Liver (tissue), 9 donors: ENCODE measurements around the gene MICU1. TPM values are rescaled to one million over a fixed set of nuclear protein-coding genes. Genes with fewer than 3 reads are reported as not detected.
A peak's percentile ranks its signal among the peaks of the same experiment; 100 is the strongest.

ENCODE experiments used
- DNase-seq: peaks from one replicate; pipeline ENCODE4 v3.0.0-alpha.2; 2017; ENCODE audit warnings: low spot score
- H3K27ac ChIP-seq, 2 donors: one replicate each; pipeline ENCODE4 v1.7.0; 2013; ENCODE audit warnings: inconsistent platforms in 2 of 2, low read length in 2 of 2, control low read depth in 1 of 2, low read depth in 1 of 2, mild to moderate bottlenecking in 1 of 2
- H3K27me3 ChIP-seq, 4 donors: one replicate each; pipeline versions ENCODE4 v1.6.1 to v1.7.0; 2013; ENCODE audit warnings: low read length in 3 of 4, inconsistent platforms in 1 of 4, mild to moderate bottlenecking in 1 of 4, moderate library complexity in 1 of 4; ENCODE audit not compliant: control insufficient read depth in 4 of 4, insufficient read depth in 4 of 4
- H3K36me3 ChIP-seq, 4 donors: one replicate each; pipeline versions ENCODE4 v1.6.1 to v1.7.0; 2013; ENCODE audit warnings: low read length in 3 of 4, mild to moderate bottlenecking in 3 of 4, low read depth in 1 of 4, moderate library complexity in 1 of 4; ENCODE audit not compliant: control insufficient read depth in 4 of 4, insufficient read depth in 3 of 4
- H3K4me1 ChIP-seq, 4 donors: one replicate each; pipeline versions ENCODE4 v1.6.1 to v1.7.0; 2013; ENCODE audit warnings: low read length in 3 of 4, mild to moderate bottlenecking in 3 of 4, moderate library complexity in 1 of 4; ENCODE audit not compliant: control insufficient read depth in 4 of 4, insufficient read depth in 4 of 4
- H3K4me3 ChIP-seq, 3 donors: one replicate each; pipeline versions ENCODE4 v1.6.1 to v1.7.0; 2013; ENCODE audit warnings: low read length in 3 of 3, control low read depth in 1 of 3, low read depth in 1 of 3, mild to moderate bottlenecking in 1 of 3
- H3K9ac ChIP-seq, 2 donors: one replicate each; pipeline ENCODE4 v1.7.0; 2013; ENCODE audit warnings: low read length in 2 of 2, mild to moderate bottlenecking in 2 of 2, moderate library complexity in 2 of 2, control low read depth in 1 of 2, low read depth in 1 of 2
- H3K9me3 ChIP-seq, 4 donors: one replicate each; pipeline versions ENCODE4 v1.6.1 to v1.7.0; 2013; ENCODE audit warnings: low read length in 3 of 4; ENCODE audit not compliant: control insufficient read depth in 4 of 4
- CTCF ChIP-seq: fragments of 150-350 bp; IDR thresholded peaks from 2 replicates; pipeline ENCODE4 v1.5.1; 2017; ENCODE audit warnings: improper control_type of control experiment, low read depth, low read length; ENCODE audit not compliant: missing input control
- FOXA1 ChIP-seq: IDR thresholded peaks from 2 replicates; pipeline ENCODE4 v1.6.1; 2016; ENCODE audit warnings: antibody characterized with exemption
- FOXA2 ChIP-seq: IDR thresholded peaks from 2 replicates; pipeline ENCODE4 v1.6.1; 2016; ENCODE audit warnings: antibody characterized with exemption
- GABPA ChIP-seq, 2 donors: IDR thresholded peaks in 1 of 2; conservative IDR thresholded peaks in 1 of 2; 2 replicates each; pipeline ENCODE4 v1.6.1; 2016; ENCODE audit warnings: antibody characterized with exemption in 2 of 2, mild to moderate bottlenecking in 1 of 2, moderate library complexity in 1 of 2
- HNF4A ChIP-seq, 2 donors: conservative IDR thresholded peaks; 2 replicates each; pipeline ENCODE4 v1.6.1; 2016; ENCODE audit warnings: antibody characterized with exemption in 2 of 2, mild to moderate bottlenecking in 2 of 2
- HNF4G ChIP-seq: IDR thresholded peaks from 2 replicates; pipeline ENCODE4 v1.6.1; 2016; ENCODE audit warnings: antibody characterized with exemption
- JUND ChIP-seq, 2 donors: IDR thresholded peaks; 2 replicates each; pipeline ENCODE4 v1.6.1; 2016; ENCODE audit warnings: antibody characterized with exemption in 2 of 2
- MAX ChIP-seq: IDR thresholded peaks from 2 replicates; pipeline ENCODE4 v1.6.1; 2016; ENCODE audit warnings: antibody characterized with exemption
- RAD21 ChIP-seq, 2 donors: IDR thresholded peaks; 2 replicates each; pipeline ENCODE4 v1.6.1; 2016; ENCODE audit warnings: antibody characterized with exemption in 2 of 2, mild to moderate bottlenecking in 2 of 2
- REST ChIP-seq: IDR thresholded peaks from 2 replicates; pipeline ENCODE4 v1.6.1; 2016; ENCODE audit warnings: antibody characterized with exemption, mild to moderate bottlenecking
- SP1 ChIP-seq: IDR thresholded peaks from 2 replicates; pipeline ENCODE4 v1.6.1; 2018; ENCODE audit warnings: antibody characterized with exemption, mild to moderate bottlenecking
- YY1 ChIP-seq: IDR thresholded peaks from 2 replicates; pipeline ENCODE4 v1.6.1; 2016; ENCODE audit warnings: antibody characterized with exemption, mild to moderate bottlenecking
- WGBS: extraction: QIAGEN DNeasy Blood & Tissue Kit; methylation state at CpG from one replicate; pipeline ENCODE4 v1.1.7; 2013; 5-methylcytosine and 5-hydroxymethylcytosine counted together
- polyA plus RNA-seq, 2 donors: library from polyadenylated mRNA; stranded (reverse) in 1 of 2; unstranded in 1 of 2; fragments of 200-250 nt in 1 of 2; fragments of >200 nt in 1 of 2; fragmentation: Nextera tagmentation in 1 of 2; extraction: Ambion mirVana in 1 of 2; gene quantifications; one replicate each; pipeline versions ENCODE4 v1.2.1 to v1.2.3, GENCODE V29; 2013 to 2015
- total RNA-seq, 2 donors: library from RNA; depleted of rRNA; stranded (reverse); fragments of >200 nt; gene quantifications; one replicate each; pipeline ENCODE4 v1.2.3, GENCODE V29; 2014
- donor health status: healthy.
- donor health status: healthy.
- donor health status: healthy.
- donor health status: healthy.
- donor health status: healthy.

MICU1 gene
- total and polyA plus RNA-seq, 4 donors, result 26.4 to 47.4 (median 32.1) TPM

- no peak for DNase-seq
Observed at GRCh38 chr10:72612203-72612826, 13.6 kb downstream of the MICU1 start.

GRCh38 chr10:72611783-72612182 is 14.1 kb downstream of the MICU1 start:
- peak overlapping the region; percentile 58 to 72 for H3K9ac ChIP-seq

More at GRCh38 chr10:72612203-72612826, 13.6 kb downstream of the MICU1 start:
- 39% methylated on average over 3 of the region's 3 CpGs for WGBS
- Histone ChIP-seq H3K4me3 (peak overlapping the region; percentile 16 to 55 (median 37)), H3K27me3 (no peaks in the 10 kb centered on the region), H3K9me3 (no peaks in the 10 kb centered on the region), H3K4me1 (peaks cover 0 to 11% (median 2%) of the 10 kb centered on the region in 4 donors), H3K27ac (peak overlapping the region; percentile 50 to 53), H3K36me3 (no peaks in the 10 kb centered on the region), H3K9ac (peak overlapping the region; percentile 58 to 72)
- no peak for TF ChIP-seq HNF4A (conservative IDR thresholded peaks at IDR 0.05)
- no peak for TF ChIP-seq RAD21 (IDR thresholded peaks at IDR 0.05)
- no peak for TF ChIP-seq FOXA2
- no peak for TF ChIP-seq SP1
- TF ChIP-seq MAX, result no peak
- no peak for TF ChIP-seq GABPA (IDR thresholded peaks at IDR 0.05 in 1 of 2, conservative IDR thresholded peaks at IDR 0.05 in 1 of 2)
- no peak for TF ChIP-seq YY1
- TF ChIP-seq HNF4G, result no peak
- TF ChIP-seq REST, result no peak
- no peak for TF ChIP-seq JUND (IDR thresholded peaks at IDR 0.05)
- no peak for TF ChIP-seq FOXA1

More at GRCh38 chr10:72611783-72612182, 14.1 kb downstream of the MICU1 start:
- Histone ChIP-seq H3K4me1 (peaks cover 0 to 9% (median 2%) of the 10 kb centered on the region in 4 donors), H3K9me3 (no peaks in the 10 kb centered on the region), H3K4me3 (peak overlapping the region; percentile 16 to 55 (median 37)), H3K27me3 (no peaks in the 10 kb centered on the region), H3K36me3 (no peaks in the 10 kb centered on the region), H3K27ac (peak overlapping the region; percentile 50 to 53)
- TF ChIP-seq CTCF, result no peak
- peak in 1 of 2 donors; percentile 26 for TF ChIP-seq RAD21 (IDR thresholded peaks at IDR 0.05)
- TF ChIP-seq HNF4A (conservative IDR thresholded peaks at IDR 0.05), result no peak
- DNase-seq, result no peak
- 48% methylated on average over 5 of the region's 5 CpGs for WGBS
